T-cell (primary cell): ENCODE results near the gene CD164. TPM values are rescaled to one million over a fixed set of nuclear protein-coding genes. Genes with fewer than 3 reads are reported as not detected.
"Not testable (repeated sequence)": the region's sequence is repeated elsewhere in the genome, so short reads cannot be mapped to it uniquely, and the experiment has no call there.

Source experiments
- ATAC-seq, 4 experiments: fragments of 200-7000 bp in 3 of 4; fragments of 150-1000 bp in 1 of 4; cut with Tn5 transposase; replicated peaks in 1 of 4; 1 replicate in 3 of 4; 2 replicates in 1 of 4; pipeline ENCODE4 v1.10.0; 2021; ENCODE audit warnings: moderate library complexity in 3 of 4, mild to moderate bottlenecking in 2 of 4, moderate number of reproducible peaks in 1 of 4
- CTCF ChIA-PET, 2 donors: fragments of 300-600 bp; sonication (Branson Sonifier 250); formaldehyde crosslinking; loops; one replicate each; lab custom pipeline; 2022; ENCODE audit warnings: antibody characterized with exemption in 2 of 2; lab: Charles Lee
- POLR2A ChIA-PET, 2 donors: fragments of 300-600 bp; sonication (Branson Sonifier 250); formaldehyde crosslinking; loops; one replicate each; lab custom pipeline; 2022; ENCODE audit warnings: antibody characterized with exemption in 2 of 2; lab: Charles Lee
- DNase-seq, 35 experiments: peaks; one replicate each; pipeline versions ENCODE4 v3.0.0 to v3.0.0-alpha.2; 2013 to 2023
- H3K27ac ChIP-seq: one replicate; pipeline ENCODE4 v1.5.1; 2013; ENCODE audit warnings: low read length
- H3K27me3 ChIP-seq, 2 experiments: replicated peaks in 1 of 2; 1 replicate in 1 of 2; 2 replicates in 1 of 2; pipeline versions ENCODE4 v1.6.1 to v1.7.0; 2013; ENCODE audit warnings: low read length in 1 of 2, mixed read lengths in 1 of 2; ENCODE audit not compliant: control insufficient read depth in 2 of 2, insufficient read depth in 2 of 2; ENCODE audit errors: extremely low read depth in 1 of 2
- H3K36me3 ChIP-seq, 2 donors: 1 replicate in 1 of 2; 2 replicates in 1 of 2; pipeline versions ENCODE4 v1.6.1 to v1.7.0; 2013; ENCODE audit warnings: low read length in 1 of 2; ENCODE audit not compliant: control insufficient read depth in 2 of 2, insufficient read depth in 1 of 2; ENCODE audit errors: extremely low read depth in 1 of 2
- H3K4me1 ChIP-seq, 2 experiments: 1 replicate in 1 of 2; 2 replicates in 1 of 2; pipeline versions ENCODE4 v1.6.1 to v1.7.0; 2013; ENCODE audit warnings: low read length in 2 of 2, mixed read lengths in 1 of 2; ENCODE audit not compliant: insufficient read depth in 2 of 2, control insufficient read depth in 1 of 2; ENCODE audit errors: extremely low read depth in 1 of 2
- H3K4me3 ChIP-seq, 2 donors: 1 replicate in 1 of 2; 2 replicates in 1 of 2; pipeline versions ENCODE4 v1.5.1 to v1.7.0; 2013; ENCODE audit warnings: mild to moderate bottlenecking in 2 of 2, low read length in 1 of 2, moderate library complexity in 1 of 2; ENCODE audit not compliant: control insufficient read depth in 1 of 2; ENCODE audit errors: extremely low read depth in 1 of 2
- H3K9me3 ChIP-seq: 2 replicates; pipeline ENCODE4 v1.7.0; 2013
- H3K27ac Mint-ChIP-seq, 2 donors: one replicate each; pipeline ENCODE4 v1.8.0; 2020 to 2021; ENCODE audit warnings: mild to moderate bottlenecking in 2 of 2, mixed read lengths in 2 of 2
- H3K27me3 Mint-ChIP-seq, 2 donors: one replicate each; pipeline ENCODE4 v1.8.0; 2021 to 2022; ENCODE audit warnings: mixed read lengths in 2 of 2
- H3K36me3 Mint-ChIP-seq: one replicate; pipeline ENCODE4 v1.8.0; 2021; ENCODE audit warnings: mixed read lengths
- H3K4me1 Mint-ChIP-seq, 3 donors: one replicate each; pipeline ENCODE4 v1.8.0; 2020 to 2022; ENCODE audit warnings: mixed read lengths in 3 of 3, mild to moderate bottlenecking in 1 of 3
- H3K4me3 Mint-ChIP-seq, 3 donors: one replicate each; pipeline ENCODE4 v1.8.0; 2020 to 2022; ENCODE audit warnings: mild to moderate bottlenecking in 3 of 3, mixed read lengths in 3 of 3, moderate library complexity in 3 of 3
- H3K9me3 Mint-ChIP-seq, 3 donors: one replicate each; pipeline ENCODE4 v1.8.0; 2020 to 2022; ENCODE audit warnings: mixed read lengths in 3 of 3
- WGBS: methylation state at CpG from one replicate; pipeline ENCODE4 v1.1.5; 2013; ENCODE audit warnings: missing lambda C conversion rate; ENCODE audit not compliant: insufficient coverage; 5-methylcytosine and 5-hydroxymethylcytosine counted together
- total RNA-seq, 35 experiments: library from RNA in 6 of 35; stranded (reverse) in 6 of 35; fragments of 120-200 nt in 1 of 35; gene quantifications; one replicate each; pipeline versions ENCODE4 v1.2.1 to v1.2.4 and lab custom pipeline; 2013 to 2026

Gene CD164
- total RNA-seq, 5 donors from 2014 or later (not counting 1 experiment from before 2014, with no cell fraction given): 194 to 212 (median 201) TPM

DNA sequence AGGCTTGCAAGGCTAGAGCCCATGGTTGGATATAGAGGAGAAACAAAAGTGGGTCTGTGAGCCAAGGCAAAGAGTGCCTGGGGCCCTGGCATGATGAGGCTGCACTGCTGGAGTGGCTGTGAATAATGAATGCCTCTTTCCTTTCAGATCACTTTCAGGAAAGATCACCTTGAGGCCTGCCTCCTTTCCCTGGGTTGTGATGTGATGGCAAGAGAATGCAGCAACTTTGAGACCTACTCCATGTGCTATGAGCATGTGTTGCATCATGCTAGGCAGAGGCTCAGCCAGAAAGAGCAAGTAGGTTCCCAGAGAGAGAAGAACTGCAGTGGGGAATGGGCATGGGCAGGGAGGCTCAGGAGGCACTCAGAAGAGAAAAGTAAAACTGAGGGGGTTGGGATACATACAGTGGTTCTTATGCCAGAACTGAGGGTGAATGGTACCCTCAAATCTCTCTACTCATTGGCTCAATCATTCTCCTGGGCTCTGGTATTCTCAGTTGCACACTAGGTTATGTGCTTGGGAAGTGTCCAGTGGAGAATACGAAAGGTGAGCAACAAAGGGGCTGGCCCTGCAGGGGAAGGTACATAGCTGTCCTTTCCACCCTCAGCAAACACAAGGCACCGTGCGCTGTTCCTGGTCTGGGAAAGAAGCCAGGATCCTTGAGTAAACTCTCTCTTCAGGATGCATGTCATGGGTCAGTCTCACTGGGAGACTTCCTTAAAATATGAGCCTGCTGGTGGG lies 45.9 kb downstream of the CD164 start:
- CTCF ChIA-PET: no interaction called here
- Mint-ChIP-seq H3K27ac (no peak overlapping the region), H3K9me3 (no peaks in the 10 kb centered on the region)

DNA sequence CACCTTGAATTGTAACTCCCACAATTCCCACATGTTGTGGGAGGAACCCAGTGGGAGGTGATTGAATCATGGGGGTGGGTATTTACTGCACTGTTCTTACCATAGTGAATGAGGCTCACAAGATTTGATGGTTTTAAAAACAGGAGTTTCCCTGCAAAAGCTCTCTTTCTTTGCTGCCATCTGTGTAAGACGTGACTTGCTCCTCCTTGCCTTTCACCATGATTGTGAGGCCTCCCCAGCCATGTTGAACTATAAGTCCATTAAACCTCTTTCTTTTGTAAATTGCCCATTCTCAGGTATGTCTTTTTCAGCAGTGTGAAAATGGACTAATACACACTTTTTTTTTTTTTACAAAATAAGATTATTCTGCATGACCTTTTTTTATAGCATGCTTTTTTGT lies 48.4 kb downstream of the CD164 start:
- H3K27me3 Mint-ChIP-seq, DNase-seq, POLR2A ChIA-PET, H3K4me1 ChIP-seq, H3K4me1 Mint-ChIP-seq, H3K27ac ChIP-seq, H3K27me3 ChIP-seq, H3K4me3 ChIP-seq, H3K9me3 ChIP-seq, ATAC-seq, H3K4me3 Mint-ChIP-seq, CTCF ChIA-PET, H3K27ac Mint-ChIP-seq, H3K36me3 Mint-ChIP-seq, H3K36me3 ChIP-seq, H3K9me3 Mint-ChIP-seq: not testable (repeated sequence)
- WGBS: 100% methylated on average over 1 of the region's 1 CpG

More for the DNA sequence above, 45.9 kb downstream of the CD164 start:
- no peaks in the 10 kb centered on the region for H3K27me3 Mint-ChIP-seq
- POLR2A ChIA-PET: no interaction called here
- 100% methylated on average over 1 of the region's 3 CpGs for WGBS
- ATAC-seq (no peak), DNase-seq (no peak)
- Histone ChIP-seq H3K4me3 (no peak overlapping the region), H3K36me3 (no peaks in the 10 kb centered on the region), H3K27ac (no peak overlapping the region), H3K9me3 (no peaks in the 10 kb centered on the region), H3K27me3 (peaks cover 0 to 6% of the 10 kb centered on the region in 2 experiments), H3K4me1 (peaks cover 0 to 6% of the 10 kb centered on the region in 2 experiments)
- H3K4me3 Mint-ChIP-seq: no peak overlapping the region
- H3K36me3 Mint-ChIP-seq: peaks cover 13% of the 10 kb centered on the region
- H3K4me1 Mint-ChIP-seq: peaks cover 0 to 4% (median 4%) of the 10 kb centered on the region in 3 donors

DNA sequence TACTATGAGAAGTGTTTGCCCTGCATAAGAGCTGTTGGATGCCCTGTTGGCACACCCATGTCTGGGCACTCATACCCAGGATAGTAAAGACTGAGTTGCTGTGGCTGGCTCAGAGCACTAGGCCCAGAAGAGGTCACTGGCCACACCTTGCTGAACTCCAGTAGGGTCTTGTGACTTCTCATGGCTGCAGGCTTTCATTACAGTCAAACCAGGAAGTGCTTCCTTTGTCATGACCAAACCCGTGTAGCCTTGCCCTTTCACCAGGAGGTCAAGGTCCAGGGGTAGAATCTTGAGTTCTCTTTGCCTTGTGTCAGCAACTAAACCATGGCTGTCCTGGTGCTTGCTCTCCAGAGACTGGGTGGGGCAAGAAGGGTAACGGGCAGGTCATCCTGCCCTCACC lies 49.5 kb downstream of the CD164 start:
- H3K27me3 ChIP-seq: peaks cover 0 to 6% of the 10 kb centered on the region in 2 experiments
- ChIA-PET POLR2A (no interaction called here), CTCF (no interaction called here)
- peaks cover 4 to 9% (median 4%) of the 10 kb centered on the region in 3 donors for H3K4me1 Mint-ChIP-seq
- no peak overlapping the region for H3K4me3 ChIP-seq
- no peak overlapping the region for H3K27ac ChIP-seq
- no peaks in the 10 kb centered on the region for H3K27me3 Mint-ChIP-seq
- peaks cover 6% of the 10 kb centered on the region for H3K36me3 Mint-ChIP-seq
- H3K9me3 Mint-ChIP-seq: no peaks in the 10 kb centered on the region
- no peak overlapping the region for H3K4me3 Mint-ChIP-seq
- H3K9me3 ChIP-seq: no peaks in the 10 kb centered on the region
- no peaks in the 10 kb centered on the region for H3K36me3 ChIP-seq
- no peak overlapping the region for H3K27ac Mint-ChIP-seq
- ATAC-seq (no peak), DNase-seq (no peak)
- H3K4me1 ChIP-seq: peaks cover 0 to 6% of the 10 kb centered on the region in 2 experiments
- WGBS: no CpG with 5 or more reads among the region's 2 CpGs

DNA sequence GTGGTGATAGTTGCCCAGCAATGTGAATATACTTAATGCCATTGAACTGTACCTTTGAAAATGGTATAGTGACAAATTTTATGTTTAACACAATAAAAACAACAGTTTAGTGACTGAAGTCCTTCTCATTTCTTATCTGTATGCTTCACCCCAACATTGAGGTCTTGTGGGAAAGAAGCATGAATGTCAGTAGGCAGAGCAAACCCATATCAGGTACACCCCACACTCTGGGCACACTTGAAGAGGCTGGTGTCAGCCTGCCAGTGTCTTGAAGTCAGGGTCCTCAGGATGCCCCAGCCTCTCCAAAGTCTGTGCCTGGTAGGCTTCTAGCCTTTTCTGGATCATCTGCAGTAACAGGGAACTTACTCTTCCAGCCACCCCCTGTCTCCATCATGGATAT lies 51.2 kb downstream of the CD164 start:
- H3K27ac Mint-ChIP-seq: no peak overlapping the region
- DNase-seq: no peak
- no peaks in the 10 kb centered on the region for H3K27me3 Mint-ChIP-seq
- H3K9me3 Mint-ChIP-seq: no peaks in the 10 kb centered on the region
- ChIA-PET CTCF (no interaction called here), POLR2A (no interaction called here)
- no peak overlapping the region for H3K4me3 Mint-ChIP-seq
- ATAC-seq: no peak
- Histone ChIP-seq H3K4me3 (no peak overlapping the region), H3K27me3 (peaks cover 0 to 6% of the 10 kb centered on the region in 2 experiments), H3K27ac (no peak overlapping the region), H3K9me3 (no peaks in the 10 kb centered on the region), H3K36me3 (no peaks in the 10 kb centered on the region), H3K4me1 (peaks cover 0 to 6% of the 10 kb centered on the region in 2 experiments)
- peaks cover 3% of the 10 kb centered on the region for H3K36me3 Mint-ChIP-seq
- H3K4me1 Mint-ChIP-seq: peaks cover 4 to 9% (median 4%) of the 10 kb centered on the region in 3 donors

DNA sequence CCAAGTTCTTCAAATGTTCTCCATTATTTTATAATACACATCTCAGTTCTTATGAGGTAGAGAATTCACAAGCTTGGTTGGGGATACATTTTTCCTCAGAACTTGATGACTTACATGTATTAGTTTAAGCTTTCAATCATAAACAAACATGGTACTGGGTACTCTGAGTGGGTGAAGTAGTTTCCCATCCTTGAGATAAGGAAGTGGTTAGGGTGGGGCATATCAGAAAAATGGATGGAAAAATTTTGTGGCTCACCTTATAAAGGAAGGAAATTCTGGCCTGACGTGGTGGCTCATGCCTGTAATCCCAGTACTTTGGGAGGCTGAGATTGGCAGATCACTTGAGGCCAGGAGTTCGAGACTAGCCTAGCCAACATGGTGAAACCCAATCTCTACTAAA lies 52.0 kb downstream of the CD164 start:
- Histone ChIP-seq H3K4me1 (peaks cover 0 to 6% of the 10 kb centered on the region in 2 experiments), H3K27ac (no peak overlapping the region), H3K9me3 (no peaks in the 10 kb centered on the region), H3K27me3 (peaks cover 0 to 6% of the 10 kb centered on the region in 2 experiments), H3K4me3 (no peak overlapping the region), H3K36me3 (no peaks in the 10 kb centered on the region)
- H3K4me1 Mint-ChIP-seq: peaks cover 4 to 9% (median 4%) of the 10 kb centered on the region in 3 donors
- ChIA-PET CTCF (interaction anchor here in 1 of 2 donors (0.6 kb wide), 1 partner anchor 71 kb away, joined by 4 read pairs; no protein-coding TSS in a partner anchor), POLR2A (no interaction called here)
- H3K27me3 Mint-ChIP-seq: no peaks in the 10 kb centered on the region
- H3K9me3 Mint-ChIP-seq: no peaks in the 10 kb centered on the region
- no peak overlapping the region for H3K27ac Mint-ChIP-seq
- peaks cover 2% of the 10 kb centered on the region for H3K36me3 Mint-ChIP-seq
- DNase-seq (no peak), ATAC-seq (no peak)
- no peak overlapping the region for H3K4me3 Mint-ChIP-seq
- WGBS: 60% methylated on average over 1 of the region's 2 CpGs

DNA sequence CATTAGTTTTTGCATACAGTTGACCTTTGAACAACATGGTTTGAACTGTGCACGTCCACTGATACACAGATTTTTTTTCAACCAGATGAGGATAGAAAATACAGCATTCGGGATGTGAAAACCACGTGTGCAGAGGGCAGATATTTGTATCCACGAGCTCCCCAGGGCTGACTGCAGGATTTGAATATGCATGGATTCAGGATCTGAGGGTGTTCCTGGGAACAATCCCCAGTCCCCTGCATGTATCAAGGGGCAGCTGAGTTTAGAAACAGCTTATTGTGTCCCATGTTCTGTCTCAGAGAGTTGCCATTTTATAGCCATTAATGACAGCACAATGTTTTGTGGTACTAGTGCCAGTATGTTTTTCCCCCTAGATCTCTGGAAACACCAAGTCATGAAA lies 53.6 kb downstream of the CD164 start:
- Mint-ChIP-seq H3K9me3 (no peaks in the 10 kb centered on the region), H3K36me3 (no peaks in the 10 kb centered on the region), H3K27ac (no peak overlapping the region), H3K4me1 (peaks cover 4 to 9% (median 4%) of the 10 kb centered on the region in 3 donors), H3K4me3 (no peak overlapping the region), H3K27me3 (no peaks in the 10 kb centered on the region)
- no peak overlapping the region for H3K4me3 ChIP-seq
- H3K27ac ChIP-seq: no peak overlapping the region
- ChIA-PET POLR2A (no interaction called here), CTCF (no interaction called here)
- no peak for DNase-seq
- H3K9me3 ChIP-seq: no peaks in the 10 kb centered on the region
- peaks cover 0 to 6% of the 10 kb centered on the region in 2 experiments for H3K4me1 ChIP-seq
- no peaks in the 10 kb centered on the region for H3K36me3 ChIP-seq
- H3K27me3 ChIP-seq: peaks cover 0 to 6% of the 10 kb centered on the region in 2 experiments
- WGBS: 95% methylated on average over 3 of the region's 4 CpGs
- ATAC-seq: no peak
